ENCODE results near the gene FAM180B. TPM values are rescaled to one million over a fixed set of nuclear protein-coding genes. Genes with fewer than 3 reads are reported as not detected.
A peak's percentile ranks its signal among the peaks of the same experiment; 100 is the strongest.
"Not testable (repeated sequence)": the region's sequence is repeated elsewhere in the genome, so short reads cannot be mapped to it uniquely, and the experiment has no call there.

The FAM180B gene
- total RNA-seq, 1 experiment from 2014 or later: not detected

DNA sequence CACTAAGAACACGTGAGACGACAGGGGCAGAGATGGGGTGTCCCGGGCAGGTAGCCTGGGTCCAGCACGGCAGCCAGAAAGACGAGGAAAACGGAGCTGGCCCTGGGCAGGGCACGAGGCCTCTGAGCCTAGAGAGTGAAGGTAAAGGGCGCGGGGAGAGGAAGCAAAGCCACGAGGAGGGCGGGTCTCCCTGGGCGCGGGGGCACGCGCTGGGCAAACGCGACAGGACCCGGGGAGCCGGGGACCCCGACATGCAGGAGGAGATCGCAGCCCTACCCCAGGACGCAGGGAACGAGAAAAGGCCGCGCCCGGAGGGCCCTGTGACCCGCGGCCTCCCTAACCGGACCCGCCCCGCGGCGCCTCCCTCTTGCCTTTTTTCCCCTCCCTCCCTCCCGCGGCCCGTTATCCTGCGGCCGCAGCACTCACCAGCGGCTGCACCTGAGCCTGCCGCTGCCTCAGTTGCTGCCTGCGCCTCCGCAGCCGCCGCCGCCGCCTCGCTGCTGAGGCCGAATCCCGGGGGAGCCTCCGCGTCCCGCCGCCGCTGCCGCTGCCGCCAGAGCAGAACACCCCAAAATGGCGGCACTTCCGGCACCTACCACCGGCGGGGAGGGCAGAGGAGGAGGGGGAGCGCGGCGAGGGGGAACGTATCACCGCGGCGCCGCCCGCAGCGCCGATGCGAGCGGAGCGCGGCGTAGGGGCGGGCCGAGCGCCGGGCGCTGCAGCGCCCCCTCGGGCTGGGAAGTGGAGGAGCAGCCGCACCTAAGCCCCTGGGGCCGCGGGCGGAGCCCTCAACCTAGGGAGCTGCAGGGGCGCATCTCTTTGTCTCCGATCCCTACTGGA, 33.7 kb upstream of the FAM180B start, which contains the start of gene CELF1:
TSS of gene CELF1 (minus strand) at position 567 of the 840 bp plus-strand sequence. CDS start 53,609 bp downstream, outside the sequence.
- Mint-ChIP-seq H3K4me1 (ENCODE audit: insufficient read depth, unreplicated experiment) (peaks cover 21% of the 10 kb centered on the region), H3K9me3 (ENCODE audit: unreplicated experiment) (no peaks in the 10 kb centered on the region), H3K36me3 (ENCODE audit: insufficient read depth, unreplicated experiment) (peaks cover 12% of the 10 kb centered on the region), H3K27ac (ENCODE audit: low read depth, unreplicated experiment) (peak within 1 kb of the TSS; percentile 96), H3K27me3 (ENCODE audit: insufficient read depth, unreplicated experiment) (no peaks in the 10 kb centered on the region), H3K4me3 (ENCODE audit: unreplicated experiment) (peak within 1 kb of the TSS; percentile 100)
- intact Hi-C loops (cut with micrococcal nuclease): loop anchor here (5.0 kb wide), 2 partner anchors 55 to 85 kb away; no protein-coding TSS in a partner anchor
- no TSS peak for BruUV-seq (replicated peaks)
- ChIA-PET POLR2A (interaction anchor here (0.6 to 5.1 kb wide), 29 partner anchors 9 to 338 kb away, joined by 3 to 61 read pairs (median 5); partner anchors contain the start of genes DDB2, KBTBD4, NDUFS3 and PSMC3), CTCF (interaction anchor here (0.6 to 3.4 kb wide), 22 partner anchors 13 to 331 kb away, joined by 3 to 22 read pairs (median 4); partner anchors contain the start of genes KBTBD4, NDUFS3 and PTPMT1)
- TF ChIP-seq, protein P1, sequence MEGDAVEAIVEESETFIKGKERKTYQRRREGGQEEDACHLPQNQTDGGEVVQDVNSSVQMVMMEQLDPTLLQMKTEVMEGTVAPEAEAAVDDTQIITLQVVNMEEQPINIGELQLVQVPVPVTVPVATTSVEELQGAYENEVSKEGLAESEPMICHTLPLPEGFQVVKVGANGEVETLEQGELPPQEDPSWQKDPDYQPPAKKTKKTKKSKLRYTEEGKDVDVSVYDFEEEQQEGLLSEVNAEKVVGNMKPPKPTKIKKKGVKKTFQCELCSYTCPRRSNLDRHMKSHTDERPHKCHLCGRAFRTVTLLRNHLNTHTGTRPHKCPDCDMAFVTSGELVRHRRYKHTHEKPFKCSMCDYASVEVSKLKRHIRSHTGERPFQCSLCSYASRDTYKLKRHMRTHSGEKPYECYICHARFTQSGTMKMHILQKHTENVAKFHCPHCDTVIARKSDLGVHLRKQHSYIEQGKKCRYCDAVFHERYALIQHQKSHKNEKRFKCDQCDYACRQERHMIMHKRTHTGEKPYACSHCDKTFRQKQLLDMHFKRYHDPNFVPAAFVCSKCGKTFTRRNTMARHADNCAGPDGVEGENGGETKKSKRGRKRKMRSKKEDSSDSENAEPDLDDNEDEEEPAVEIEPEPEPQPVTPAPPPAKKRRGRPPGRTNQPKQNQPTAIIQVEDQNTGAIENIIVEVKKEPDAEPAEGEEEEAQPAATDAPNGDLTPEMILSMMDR (IDR thresholded peaks at IDR 0.05; ENCODE audit: unreplicated experiment): peak; percentile 92
- DNase-seq (ENCODE audit: unreplicated experiment): peak; percentile 92

DNA sequence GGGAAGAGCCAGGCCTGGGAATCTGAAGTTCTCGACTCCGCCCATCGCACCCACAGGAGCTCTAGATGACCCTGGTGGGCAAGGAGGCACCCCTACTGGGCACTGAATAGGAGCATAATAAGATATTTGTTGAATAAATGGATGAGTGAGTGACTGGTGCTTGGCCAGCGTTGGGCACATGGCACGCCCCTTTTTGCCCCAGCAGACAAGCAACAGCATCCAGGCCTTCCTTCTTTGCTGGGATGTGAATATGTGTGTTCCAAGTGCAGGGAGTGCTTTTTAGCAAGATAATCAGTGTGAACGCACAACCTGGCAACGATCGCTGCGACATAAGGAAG, 33.1 kb upstream of the FAM180B start:
- no peaks in the 10 kb centered on the region for H3K27me3 Mint-ChIP-seq (ENCODE audit: insufficient read depth, unreplicated experiment)
- H3K36me3 Mint-ChIP-seq (ENCODE audit: insufficient read depth, unreplicated experiment): peaks cover 12% of the 10 kb centered on the region
- TF ChIP-seq, protein P1 (IDR thresholded peaks at IDR 0.05; ENCODE audit: unreplicated experiment): no peak
- intact Hi-C loops (cut with micrococcal nuclease): loop anchor here (5.0 kb wide), 2 partner anchors 56 to 86 kb away; no protein-coding TSS in a partner anchor
- peak overlapping the region; percentile 96 for H3K27ac Mint-ChIP-seq (ENCODE audit: low read depth, unreplicated experiment)
- H3K4me1 Mint-ChIP-seq (ENCODE audit: insufficient read depth, unreplicated experiment): peaks cover 16% of the 10 kb centered on the region
- BruUV-seq (replicated peaks): no TSS peak
- no peak for DNase-seq (ENCODE audit: unreplicated experiment)
- peak overlapping the region; percentile 100 for H3K4me3 Mint-ChIP-seq (ENCODE audit: unreplicated experiment)
- H3K9me3 Mint-ChIP-seq (ENCODE audit: unreplicated experiment): no peaks in the 10 kb centered on the region
- ChIA-PET POLR2A (interaction anchor here (0.6 to 5.1 kb wide), 15 partner anchors 12 to 214 kb away, joined by 3 to 61 read pairs (median 4); partner anchors contain the start of genes KBTBD4, NDUFS3 and PTPMT1), CTCF (interaction anchor here (0.6 to 3.4 kb wide), 16 partner anchors 12 to 332 kb away, joined by 3 to 22 read pairs (median 4); partner anchors contain the start of genes KBTBD4, NDUFS3 and PTPMT1)

DNA sequence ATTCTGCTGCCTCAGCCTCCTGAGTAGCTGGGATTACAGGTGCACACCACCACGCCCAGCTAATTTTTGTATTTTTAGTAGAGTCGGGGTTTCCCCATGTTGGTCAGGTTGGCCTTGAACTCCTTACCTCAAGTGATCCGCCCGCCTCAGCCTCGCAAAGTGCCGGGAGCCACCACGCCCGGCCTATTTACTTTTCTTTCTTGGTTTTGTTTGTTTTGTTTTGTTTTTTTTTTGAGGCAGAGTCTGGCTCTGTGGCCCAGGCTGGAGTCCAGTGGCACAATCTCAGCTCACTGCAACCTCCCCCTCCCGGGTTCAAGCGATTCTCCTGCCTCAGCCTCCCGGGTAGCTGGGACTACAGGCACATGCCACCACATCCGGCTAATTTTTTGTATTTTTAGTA, 29.5 kb upstream of the FAM180B start:
- H3K27me3 Mint-ChIP-seq (ENCODE audit: insufficient read depth, unreplicated experiment); BruUV-seq (replicated peaks); H3K27ac Mint-ChIP-seq (ENCODE audit: low read depth, unreplicated experiment); intact Hi-C loops (cut with micrococcal nuclease); H3K9me3 Mint-ChIP-seq (ENCODE audit: unreplicated experiment); H3K4me3 Mint-ChIP-seq (ENCODE audit: unreplicated experiment); H3K36me3 Mint-ChIP-seq (ENCODE audit: insufficient read depth, unreplicated experiment); POLR2A ChIA-PET; DNase-seq (ENCODE audit: unreplicated experiment): not testable (repeated sequence)
- peaks cover 11% of the 10 kb centered on the region for H3K4me1 Mint-ChIP-seq (ENCODE audit: insufficient read depth, unreplicated experiment)
- CTCF ChIA-PET: interaction anchor here (0.5 to 1.7 kb wide), 4 partner anchors 12 to 66 kb away, joined by 3 to 4 read pairs (median 3); no protein-coding TSS in a partner anchor

DNA sequence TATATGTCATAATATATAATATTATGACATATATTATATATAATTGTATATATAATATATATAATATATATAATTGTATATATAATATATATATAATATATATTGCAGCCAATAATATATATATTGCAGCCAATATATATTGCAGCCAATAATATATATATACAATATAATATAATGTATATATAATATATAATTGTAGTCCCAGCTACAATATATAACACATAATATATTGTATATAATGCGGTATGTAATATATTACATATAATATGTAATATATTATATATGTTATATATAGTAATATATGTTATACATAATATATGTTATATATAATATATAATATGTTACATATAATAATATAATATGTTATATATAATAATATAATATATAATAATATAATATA, 27.8 kb upstream of the FAM180B start:
- Mint-ChIP-seq H3K27me3 (ENCODE audit: insufficient read depth, unreplicated experiment) (no peaks in the 10 kb centered on the region), H3K9me3 (ENCODE audit: unreplicated experiment) (no peaks in the 10 kb centered on the region), H3K27ac (ENCODE audit: low read depth, unreplicated experiment) (no peak overlapping the region), H3K4me1 (ENCODE audit: insufficient read depth, unreplicated experiment) (peaks cover 6% of the 10 kb centered on the region), H3K36me3 (ENCODE audit: insufficient read depth, unreplicated experiment) (no peaks in the 10 kb centered on the region), H3K4me3 (ENCODE audit: unreplicated experiment) (no peak overlapping the region)
- DNase-seq (ENCODE audit: unreplicated experiment): no peak
- ChIA-PET POLR2A (no interaction called here), CTCF (no interaction called here)
- TF ChIP-seq, protein P1 (IDR thresholded peaks at IDR 0.05; ENCODE audit: unreplicated experiment): no peak
- no TSS peak for BruUV-seq (replicated peaks)
- intact Hi-C loops (cut with micrococcal nuclease): no loop called here
